HUES48 (cell line): ENCODE data around the gene ACOX3.

ENCODE experiments used
- H3K27ac ChIP-seq: one replicate; pipeline ENCODE4 v1.7.0; 2013; ENCODE audit warnings: low read depth, low read length, inconsistent platforms
- H3K27me3 ChIP-seq: 2 replicates; pipeline ENCODE4 v1.6.1; 2013; ENCODE audit warnings: mild to moderate bottlenecking, low read length; ENCODE audit not compliant: control insufficient read depth, insufficient read depth
- H3K36me3 ChIP-seq: 2 replicates; pipeline ENCODE4 v1.6.1; 2013; ENCODE audit warnings: low read length; ENCODE audit not compliant: control insufficient read depth, insufficient read depth
- H3K4me1 ChIP-seq: 2 replicates; pipeline ENCODE4 v1.6.1; 2013; ENCODE audit warnings: mild to moderate bottlenecking, low read length; ENCODE audit not compliant: control insufficient read depth, insufficient read depth
- H3K4me3 ChIP-seq: 2 replicates; pipeline ENCODE4 v1.5.1; 2013; ENCODE audit warnings: mild to moderate bottlenecking, low read depth, low read length
- H3K9ac ChIP-seq: 2 replicates; pipeline ENCODE4 v1.6.1; 2013; ENCODE audit warnings: mild to moderate bottlenecking, low read depth, low read length, moderate library complexity
- H3K9me3 ChIP-seq: 2 replicates; pipeline ENCODE4 v1.6.1; 2013; ENCODE audit warnings: low read length; ENCODE audit not compliant: control insufficient read depth, insufficient read depth

Gene ACOX3

GRCh38 chr4:8378776-8379175 is 61.7 kb downstream of the ACOX3 start:
- no peaks in the 10 kb centered on the region for H3K36me3 ChIP-seq
- peak overlapping the region; percentile 6 for H3K27ac ChIP-seq
- no peak overlapping the region for H3K9ac ChIP-seq
- peaks cover 6% of the 10 kb centered on the region for H3K4me1 ChIP-seq
- H3K9me3 ChIP-seq: no peaks in the 10 kb centered on the region
- no peak overlapping the region for H3K4me3 ChIP-seq
- no peaks in the 10 kb centered on the region for H3K27me3 ChIP-seq

GRCh38 chr4:8378101-8378724 is 62.3 kb downstream of the ACOX3 start:
- no peaks in the 10 kb centered on the region for H3K9me3 ChIP-seq
- H3K9ac ChIP-seq: no peak overlapping the region
- peaks cover 6% of the 10 kb centered on the region for H3K4me1 ChIP-seq
- H3K36me3 ChIP-seq: no peaks in the 10 kb centered on the region
- H3K27ac ChIP-seq: no peak overlapping the region
- no peak overlapping the region for H3K4me3 ChIP-seq
- no peaks in the 10 kb centered on the region for H3K27me3 ChIP-seq

GRCh38 chr4:8377103-8378075 is 63.1 kb downstream of the ACOX3 start:
- no peak overlapping the region for H3K4me3 ChIP-seq
- H3K9ac ChIP-seq: no peak overlapping the region
- peaks cover 6% of the 10 kb centered on the region for H3K4me1 ChIP-seq
- no peaks in the 10 kb centered on the region for H3K36me3 ChIP-seq
- H3K9me3 ChIP-seq: no peaks in the 10 kb centered on the region
- no peak overlapping the region for H3K27ac ChIP-seq
- no peaks in the 10 kb centered on the region for H3K27me3 ChIP-seq

- no peaks in the 10 kb centered on the region for H3K27me3 ChIP-seq
- no peak overlapping the region for H3K4me3 ChIP-seq
- no peaks in the 10 kb centered on the region for H3K9me3 ChIP-seq
- no peak overlapping the region for H3K27ac ChIP-seq
- peaks cover 6% of the 10 kb centered on the region for H3K4me1 ChIP-seq
- no peak overlapping the region; the same call in 1 of the 2 replicates for H3K9ac ChIP-seq
- no peaks in the 10 kb centered on the region for H3K36me3 ChIP-seq
Measured at GRCh38 chr4:8376361-8377102, 64.0 kb downstream of the ACOX3 start.

- H3K9ac ChIP-seq: no peak overlapping the region
- H3K9me3 ChIP-seq: no peaks in the 10 kb centered on the region
- no peak overlapping the region for H3K4me3 ChIP-seq
- H3K36me3 ChIP-seq: no peaks in the 10 kb centered on the region
- no peaks in the 10 kb centered on the region for H3K27me3 ChIP-seq
- H3K27ac ChIP-seq: no peak overlapping the region
- H3K4me1 ChIP-seq: peaks cover 6% of the 10 kb centered on the region
Measured at GRCh38 chr4:8374851-8375649, 65.5 kb downstream of the ACOX3 start.

- Histone ChIP-seq H3K27me3 (no peaks in the 10 kb centered on the region), H3K9me3 (no peaks in the 10 kb centered on the region), H3K4me3 (no peak overlapping the region), H3K27ac (no peak overlapping the region), H3K9ac (no peak overlapping the region), H3K4me1 (peaks cover 6% of the 10 kb centered on the region), H3K36me3 (no peaks in the 10 kb centered on the region)
Measured at GRCh38 chr4:8373973-8374545, 66.5 kb downstream of the ACOX3 start.

GRCh38 chr4:8373270-8373972 is 67.1 kb downstream of the ACOX3 start:
- no peak overlapping the region for H3K4me3 ChIP-seq
- no peak overlapping the region for H3K27ac ChIP-seq
- peaks cover 6% of the 10 kb centered on the region for H3K4me1 ChIP-seq
- H3K9me3 ChIP-seq: no peaks in the 10 kb centered on the region
- no peaks in the 10 kb centered on the region for H3K36me3 ChIP-seq
- no peak overlapping the region for H3K9ac ChIP-seq
- no peaks in the 10 kb centered on the region for H3K27me3 ChIP-seq

GRCh38 chr4:8372506-8372905 is 68.0 kb downstream of the ACOX3 start:
- no peaks in the 10 kb centered on the region for H3K9me3 ChIP-seq
- peaks cover 6% of the 10 kb centered on the region for H3K4me1 ChIP-seq
- H3K9ac ChIP-seq: no peak overlapping the region
- no peak overlapping the region for H3K27ac ChIP-seq
- no peaks in the 10 kb centered on the region for H3K36me3 ChIP-seq
- no peaks in the 10 kb centered on the region for H3K27me3 ChIP-seq
- H3K4me3 ChIP-seq: no peak overlapping the region

GRCh38 chr4:8371596-8371995 is 68.9 kb downstream of the ACOX3 start:
- Histone ChIP-seq H3K4me1 (peaks cover 2% of the 10 kb centered on the region; the same call in 1 of the 2 replicates), H3K27me3 (no peaks in the 10 kb centered on the region), H3K4me3 (no peak overlapping the region), H3K9me3 (no peaks in the 10 kb centered on the region), H3K27ac (no peak overlapping the region), H3K9ac (no peak overlapping the region), H3K36me3 (no peaks in the 10 kb centered on the region)
